ENCODE data around the gene ATP6V1B1.

DNA sequence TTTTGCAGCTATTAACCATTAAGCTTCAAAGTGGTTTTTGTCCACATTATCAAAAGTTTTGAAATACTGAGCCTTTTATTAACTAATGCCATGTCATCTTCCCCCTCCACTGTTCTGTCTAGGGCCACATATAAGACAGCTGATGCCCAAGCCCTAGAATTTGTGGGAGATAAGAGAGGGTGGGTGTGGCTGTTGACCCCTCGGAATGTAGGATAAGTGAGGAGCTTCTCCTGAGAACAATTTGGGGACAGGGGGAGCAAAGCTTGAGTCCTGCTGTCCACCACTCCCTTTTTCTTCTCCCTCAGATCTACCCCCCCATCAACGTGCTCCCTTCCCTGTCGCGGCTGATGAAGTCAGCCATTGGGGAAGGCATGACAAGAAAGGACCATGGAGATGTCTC lies 28.4 kb downstream of the ATP6V1B1 start:
- no peak for TF ChIP-seq CTCF (conservative IDR thresholded peaks at IDR 0.05; ENCODE audit: low read length)
- no peak for TF ChIP-seq EZH2phosphoT487 (IDR thresholded peaks at IDR 0.05; ENCODE audit: borderline replicate concordance)

All from Loucy (cell line).